GM12878 (cell line): ENCODE measurements around the gene AGBL1. TPM values are rescaled to one million over a fixed set of nuclear protein-coding genes. Genes with fewer than 3 reads are reported as not detected.

ENCODE experiments used
- ATAC-seq: fragments of 200-7000 bp; cut with Tn5 transposase; 3 replicates; pipeline ENCODE4 v1.9.1; 2020; ENCODE audit warnings: mild to moderate bottlenecking, moderate library complexity
- BruUV-seq: library from RNA; stranded (reverse); fragments of 400-500 nt; replicated peaks from 2 replicates; lab custom pipeline; 2021; lab: Mats Ljungman, UMichigan
- CTCF ChIA-PET: fragments of 300-600 bp; sonication (Branson Sonifier 250); formaldehyde crosslinking; extraction: SDS; loops from one replicate; lab custom pipeline; 2021; ENCODE audit warnings: inconsistent platforms; lab: Yijun Ruan, JAX
- POLR2A ChIA-PET: fragments of 350-600 bp; formaldehyde crosslinking; extraction: SDS; loops from one replicate; lab custom pipeline; 2021; ENCODE audit warnings: inconsistent platforms; lab: Charles Lee
- RAD21 ChIA-PET: fragments of 300-600 bp; sonication (Branson Sonifier 250); formaldehyde crosslinking; loops from one replicate; lab custom pipeline; 2023; ENCODE audit warnings: antibody characterized with exemption; ENCODE audit not compliant: unreplicated experiment; lab: Charles Lee
- SMC1A ChIA-PET: fragments of 300-600 bp; sonication (Branson Sonifier 250); formaldehyde crosslinking; loops from one replicate; lab custom pipeline; 2023; ENCODE audit not compliant: unreplicated experiment, uncharacterized antibody; lab: Charles Lee
- DNase-seq: peaks from one replicate; pipeline ENCODE4 v3.0.0-alpha.2; 2011; ENCODE audit warnings: low read depth, low spot score
- FAIRE-seq: peaks from 3 replicates; lab custom pipeline; 2011; peaks lifted over from hg19 to GRCh38; lab: Jason Lieb, UNC
- H2AFZ ChIP-seq: 2 replicates; pipeline ENCODE4 v1.6.0; 2011; ENCODE audit warnings: low read depth, low read length, control low read depth; ENCODE audit not compliant: control insufficient read depth
- H3K27ac ChIP-seq: 2 replicates; pipeline ENCODE4 v1.5.1; 2011; ENCODE audit warnings: control low read depth; ENCODE audit not compliant: control insufficient read depth, insufficient read depth
- H3K27me3 ChIP-seq, 2 experiments: replicated peaks in 1 of 2; 2 replicates each; pipeline versions ENCODE4 v1.6.0 to v1.6.1; 2011; ENCODE audit warnings: low read length in 1 of 2; ENCODE audit not compliant: control insufficient read depth in 2 of 2, insufficient read depth in 2 of 2
- H3K36me3 ChIP-seq, 2 experiments: 2 replicates each; pipeline ENCODE4 v1.5.1; 2011; ENCODE audit warnings: low read length in 1 of 2; ENCODE audit not compliant: control insufficient read depth in 2 of 2, insufficient read depth in 2 of 2
- H3K4me1 ChIP-seq: 2 replicates; pipeline ENCODE4 v1.6.1; 2011; ENCODE audit warnings: mild to moderate bottlenecking, low read length, moderate library complexity, mixed read lengths; ENCODE audit not compliant: control insufficient read depth, insufficient read depth
- H3K4me2 ChIP-seq: 2 replicates; pipeline ENCODE4 v1.6.0; 2011; ENCODE audit warnings: control low read depth; ENCODE audit not compliant: control insufficient read depth, insufficient read depth
- H3K4me3 ChIP-seq: fragments of 200-600 bp; sonication (generic); 2 replicates; pipeline ENCODE4 v1.5.1; 2016
- H3K79me2 ChIP-seq: 2 replicates; pipeline ENCODE4 v1.6.0; 2011; ENCODE audit warnings: low read length; ENCODE audit not compliant: control insufficient read depth, insufficient read depth
- H3K9ac ChIP-seq: 2 replicates; pipeline ENCODE4 v1.8.0; 2011; ENCODE audit warnings: low read length, control low read depth, mixed read lengths; ENCODE audit not compliant: control insufficient read depth, insufficient read depth
- H3K9me3 ChIP-seq: replicated peaks from 3 replicates; pipeline ENCODE4 v1.5.1; 2011; ENCODE audit warnings: mild to moderate bottlenecking, low read length; ENCODE audit not compliant: control insufficient read depth, insufficient read depth
- H4K20me1 ChIP-seq: 2 replicates; pipeline ENCODE4 v1.6.0; 2011; ENCODE audit not compliant: control insufficient read depth, insufficient read depth
- BACH1 ChIP-seq: fragments of 450-650 bp; IDR thresholded peaks from 2 replicates; pipeline ENCODE4 v1.6.1; 2017; ENCODE audit warnings: mild to moderate bottlenecking, borderline replicate concordance
- LARP7 ChIP-seq: fragments of 450-650 bp; IDR thresholded peaks from 2 replicates; pipeline ENCODE4 v1.6.1; 2017; ENCODE audit warnings: mild to moderate bottlenecking
- MEF2B ChIP-seq: fragments of 450-650 bp; IDR thresholded peaks from 2 replicates; pipeline ENCODE4 v1.6.1; 2018; ENCODE audit warnings: mild to moderate bottlenecking, moderate library complexity; ENCODE audit not compliant: partially characterized antibody, poor library complexity, severe bottlenecking
- NR2F1 ChIP-seq: fragments of 450-650 bp; conservative IDR thresholded peaks from 2 replicates; pipeline ENCODE4 v1.6.1; 2017; ENCODE audit warnings: mild to moderate bottlenecking
- PAX5 ChIP-seq: IDR thresholded peaks from 2 replicates; pipeline ENCODE4 v1.6.1; 2011; ENCODE audit warnings: low read depth, low read length, borderline replicate concordance
- PAX8 ChIP-seq: fragments of 450-650 bp; IDR thresholded peaks from 2 replicates; pipeline ENCODE4 v1.6.1; 2017; ENCODE audit warnings: mild to moderate bottlenecking, moderate library complexity
- RB1 ChIP-seq: fragments of 450-650 bp; formaldehyde crosslinking; IDR thresholded peaks from 2 replicates; pipeline ENCODE4 v1.6.1; 2017; ENCODE audit warnings: mild to moderate bottlenecking, borderline replicate concordance
- RELB ChIP-seq: fragments of 450-650 bp; IDR thresholded peaks from 2 replicates; pipeline ENCODE4 v1.6.1; 2017; ENCODE audit warnings: low read depth, mild to moderate bottlenecking, moderate library complexity
- REST ChIP-seq: IDR thresholded peaks from 2 replicates; pipeline ENCODE4 v1.6.1; 2012; ENCODE audit warnings: mild to moderate bottlenecking, low read depth, low read length
- RFX5 ChIP-seq: IDR thresholded peaks from 2 replicates; pipeline ENCODE4 v1.6.1; 2011; ENCODE audit warnings: low read depth, low read length, improper control_type of control experiment
- TCF3 ChIP-seq: IDR thresholded peaks from 2 replicates; pipeline ENCODE4 v1.6.1; 2012; ENCODE audit warnings: low read depth, mild to moderate bottlenecking, low read length, borderline replicate concordance; ENCODE audit not compliant: insufficient read depth
- ZNF384 ChIP-seq: IDR thresholded peaks from 2 replicates; pipeline ENCODE4 v1.6.1; 2012; ENCODE audit warnings: low read depth, mild to moderate bottlenecking, low read length, improper control_type of control experiment, borderline replicate concordance
- WGBS: methylation state at CpG from one replicate; pipeline ENCODE4 v1.1.6; 2016; ENCODE audit warnings: low lambda C conversion rate; ENCODE audit not compliant: insufficient replicate concordance, insufficient coverage; ENCODE audit errors: missing lambda C conversion rate; 5-methylcytosine and 5-hydroxymethylcytosine counted together
- in situ Hi-C: fragments of 300-500 bp; cut with MboI; formaldehyde crosslinking; loops from 9 replicates; pipeline ENCODE4 v1.14.3; 2018; ENCODE audit warnings: mixed read lengths
- intact Hi-C: fragments of 100-400 bp; cut with micrococcal nuclease; formaldehyde crosslinking; loops from one replicate; pipeline ENCODE4 v1.14.2; 2022; ENCODE audit not compliant: unreplicated experiment
- polyA plus RNA-seq, 11 experiments: library from polyadenylated mRNA; depleted of rRNA in 4 of 11; unstranded in 6 of 11; stranded (reverse) in 5 of 11; fragments of >200 nt; fragmentation: Nextera tagmentation in 4 of 11; fragmentation: Illumina TruSeq in 1 of 11; extraction: Ambion mirVana in 4 of 11; extraction: Trizol in 1 of 11; gene quantifications; 1 replicate in 1 of 11; 2 replicates in 10 of 11; pipeline versions ENCODE4 v1.2.1 to v1.2.3, GENCODE V29; 2011 to 2016; ENCODE audit warnings: inconsistent platforms in 2 of 11, missing spikeins in 2 of 11, low read depth in 1 of 11
- total RNA-seq, 4 experiments: library from RNA; depleted of rRNA in 3 of 4; stranded (reverse); fragments of >200 nt in 3 of 4; fragmentation: Illumina TruSeq in 1 of 4; extraction: Trizol in 1 of 4; gene quantifications; 2 replicates each; pipeline versions ENCODE4 v1.2.1 to v1.2.3, GENCODE V29; 2013 to 2021

The AGBL1 gene
- total and polyA plus RNA-seq, 10 of the 15 experiments (the other 5 are each of a cell fraction or from before 2014, with no cell fraction given) = not detected

- Histone ChIP-seq H3K27ac (no peak overlapping the region), H3K4me2 (no peak overlapping the region), H3K9ac (no peak overlapping the region), H3K4me3 (no peak overlapping the region), H2AFZ (no peak overlapping the region), H3K36me3 (no peaks in the 10 kb centered on the region), H3K4me1 (no peaks in the 10 kb centered on the region), H4K20me1 (no peaks in the 10 kb centered on the region), H3K79me2 (no peaks in the 10 kb centered on the region), H3K27me3 (no peaks in the 10 kb centered on the region), H3K9me3 (no peaks in the 10 kb centered on the region)
- FAIRE-seq = no peak
- intact Hi-C loops = no loop called here
- TF ChIP-seq RELB (no peak), MEF2B (no peak), LARP7 (no peak), RB1 (no peak), REST (no peak), TCF3 (no peak), RFX5 (no peak), PAX5 (no peak), BACH1 (no peak), NR2F1 (no peak), ZNF384 (no peak), PAX8 (no peak)
- in situ Hi-C loops = no loop called here
- DNase-seq = no peak
- RAD21 ChIA-PET = interaction anchor here (0.7 to 1.0 kb wide), 2 partner anchors 58 to 347 kb away, joined by 3 to 5 read pairs; no protein-coding TSS in a partner anchor
- no TSS peak for BruUV-seq
- SMC1A ChIA-PET = interaction anchor here (1.0 to 1.4 kb wide), 5 partner anchors 10 to 98 kb away, joined by 3 to 5 read pairs (median 3); no protein-coding TSS in a partner anchor
- POLR2A ChIA-PET = no interaction called here
- CTCF ChIA-PET = interaction anchor here (1.2 to 1.8 kb wide), 2 partner anchors 11 to 13 kb away, joined by 4 read pairs; no protein-coding TSS in a partner anchor
- no peak for ATAC-seq
- 10% methylated on average over 4 of the region's 4 CpGs for WGBS
Measured at GRCh38 chr15:86300390-86301125, 220.9 kb downstream of the AGBL1 start.
